ENCODE measurements around the gene DUSP10. TPM values are rescaled to one million over a fixed set of nuclear protein-coding genes. Genes with fewer than 3 reads are reported as not detected.

The DUSP10 gene
- total RNA-seq, 2 experiments from 2014 or later: 10.8 to 12.9 TPM

DNA sequence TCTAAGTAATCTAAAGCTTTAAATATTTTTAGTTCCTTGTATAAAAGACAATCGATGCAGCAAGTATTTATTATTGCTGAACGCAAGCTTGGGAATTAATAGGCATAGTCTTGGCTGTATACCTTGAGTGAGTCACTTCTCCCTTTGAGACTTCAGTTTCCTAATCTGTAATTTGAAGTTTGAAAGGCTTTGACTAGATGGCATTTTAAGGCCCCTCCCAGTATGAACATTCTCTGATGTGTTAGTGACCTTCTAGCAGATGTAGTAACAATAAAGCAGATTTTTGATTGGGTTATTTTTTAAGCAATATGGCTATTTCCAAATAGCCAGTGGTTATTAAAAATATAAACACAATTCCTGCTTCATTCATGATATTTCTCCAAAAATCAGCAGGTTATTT is 58.2 kb downstream of the DUSP10 start:
- H3K4me1 Mint-ChIP-seq (ENCODE audit: low read depth): peaks cover 14% of the 10 kb centered on the region
- no peak overlapping the region for H3K27ac Mint-ChIP-seq
- H3K36me3 Mint-ChIP-seq (ENCODE audit: low read depth): peaks cover 4% of the 10 kb centered on the region
- POLR2A ChIA-PET: no interaction called here
- CTCF ChIA-PET: no interaction called here
- no peak overlapping the region for H3K4me3 Mint-ChIP-seq
- H3K9me3 Mint-ChIP-seq: peaks cover 9% of the 10 kb centered on the region
- H3K27me3 Mint-ChIP-seq: no peaks in the 10 kb centered on the region
- ATAC-seq (no peak), DNase-seq (no peak)
- intact Hi-C loops (cut with micrococcal nuclease): no loop called here
- TF ChIP-seq, protein P1, sequence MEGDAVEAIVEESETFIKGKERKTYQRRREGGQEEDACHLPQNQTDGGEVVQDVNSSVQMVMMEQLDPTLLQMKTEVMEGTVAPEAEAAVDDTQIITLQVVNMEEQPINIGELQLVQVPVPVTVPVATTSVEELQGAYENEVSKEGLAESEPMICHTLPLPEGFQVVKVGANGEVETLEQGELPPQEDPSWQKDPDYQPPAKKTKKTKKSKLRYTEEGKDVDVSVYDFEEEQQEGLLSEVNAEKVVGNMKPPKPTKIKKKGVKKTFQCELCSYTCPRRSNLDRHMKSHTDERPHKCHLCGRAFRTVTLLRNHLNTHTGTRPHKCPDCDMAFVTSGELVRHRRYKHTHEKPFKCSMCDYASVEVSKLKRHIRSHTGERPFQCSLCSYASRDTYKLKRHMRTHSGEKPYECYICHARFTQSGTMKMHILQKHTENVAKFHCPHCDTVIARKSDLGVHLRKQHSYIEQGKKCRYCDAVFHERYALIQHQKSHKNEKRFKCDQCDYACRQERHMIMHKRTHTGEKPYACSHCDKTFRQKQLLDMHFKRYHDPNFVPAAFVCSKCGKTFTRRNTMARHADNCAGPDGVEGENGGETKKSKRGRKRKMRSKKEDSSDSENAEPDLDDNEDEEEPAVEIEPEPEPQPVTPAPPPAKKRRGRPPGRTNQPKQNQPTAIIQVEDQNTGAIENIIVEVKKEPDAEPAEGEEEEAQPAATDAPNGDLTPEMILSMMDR (IDR thresholded peaks at IDR 0.05): no peak

DNA sequence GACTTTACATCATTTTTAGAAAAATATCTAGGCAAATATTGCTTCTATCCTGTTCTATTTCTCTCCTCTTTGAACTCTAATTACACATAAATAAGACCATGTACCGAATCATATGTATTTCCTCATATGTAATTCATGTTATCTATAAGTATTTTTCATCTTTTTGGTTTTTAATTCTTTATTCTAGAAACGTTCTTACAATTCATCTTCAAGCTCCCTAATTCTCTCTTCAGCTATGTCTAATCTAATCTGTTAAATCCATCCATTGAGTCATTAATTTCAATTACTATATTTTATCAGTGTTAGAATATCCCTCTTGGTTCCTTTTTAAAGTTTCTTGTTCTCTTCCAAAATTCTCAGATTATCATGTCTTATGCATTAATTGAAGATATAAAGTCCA is 61.8 kb downstream of the DUSP10 start:
- ChIA-PET POLR2A (no interaction called here), CTCF (no interaction called here)
- Mint-ChIP-seq H3K9me3 (peaks cover 9% of the 10 kb centered on the region), H3K27ac (no peak overlapping the region), H3K27me3 (no peaks in the 10 kb centered on the region), H3K4me1 (ENCODE audit: low read depth) (peaks cover 6% of the 10 kb centered on the region), H3K4me3 (no peak overlapping the region), H3K36me3 (ENCODE audit: low read depth) (peaks cover 4% of the 10 kb centered on the region)
- DNase-seq (no peak), ATAC-seq (no peak)
- intact Hi-C loops (cut with micrococcal nuclease): no loop called here
- TF ChIP-seq, protein P1 (IDR thresholded peaks at IDR 0.05): no peak

DNA sequence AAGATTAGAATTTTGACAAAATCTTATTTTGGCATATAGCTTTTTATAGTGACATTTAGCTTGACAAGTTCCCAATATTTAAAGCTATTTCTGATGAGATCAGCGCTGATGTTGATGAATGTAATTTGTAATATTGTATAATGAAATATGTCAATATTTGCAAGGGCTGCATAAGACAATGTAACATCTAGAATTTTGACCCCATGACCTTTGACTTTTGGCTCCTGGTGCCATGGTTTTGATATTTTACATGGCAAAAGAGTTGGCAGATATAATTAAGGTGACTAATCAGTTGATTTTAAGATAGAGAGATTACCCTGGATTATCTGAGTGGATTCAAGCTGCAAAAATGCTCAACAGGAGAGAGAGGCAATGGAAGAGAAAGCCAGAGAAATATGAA is 63.9 kb downstream of the DUSP10 start:
- DNase-seq: no peak
- no peak for ATAC-seq
- H3K27me3 Mint-ChIP-seq: no peaks in the 10 kb centered on the region
- peaks cover 4% of the 10 kb centered on the region for H3K36me3 Mint-ChIP-seq (ENCODE audit: low read depth)
- ChIA-PET POLR2A (no interaction called here), CTCF (interaction anchor here (1.4 to 1.5 kb wide), 2 partner anchors 43 to 101 kb away, joined by 3 read pairs; no protein-coding TSS in a partner anchor)
- peaks cover 9% of the 10 kb centered on the region for H3K9me3 Mint-ChIP-seq
- TF ChIP-seq, protein P1 (IDR thresholded peaks at IDR 0.05): no peak
- peaks cover 3% of the 10 kb centered on the region for H3K4me1 Mint-ChIP-seq (ENCODE audit: low read depth)
- no peak overlapping the region for H3K4me3 Mint-ChIP-seq
- intact Hi-C loops (cut with micrococcal nuclease): no loop called here
- H3K27ac Mint-ChIP-seq: no peak overlapping the region

DNA sequence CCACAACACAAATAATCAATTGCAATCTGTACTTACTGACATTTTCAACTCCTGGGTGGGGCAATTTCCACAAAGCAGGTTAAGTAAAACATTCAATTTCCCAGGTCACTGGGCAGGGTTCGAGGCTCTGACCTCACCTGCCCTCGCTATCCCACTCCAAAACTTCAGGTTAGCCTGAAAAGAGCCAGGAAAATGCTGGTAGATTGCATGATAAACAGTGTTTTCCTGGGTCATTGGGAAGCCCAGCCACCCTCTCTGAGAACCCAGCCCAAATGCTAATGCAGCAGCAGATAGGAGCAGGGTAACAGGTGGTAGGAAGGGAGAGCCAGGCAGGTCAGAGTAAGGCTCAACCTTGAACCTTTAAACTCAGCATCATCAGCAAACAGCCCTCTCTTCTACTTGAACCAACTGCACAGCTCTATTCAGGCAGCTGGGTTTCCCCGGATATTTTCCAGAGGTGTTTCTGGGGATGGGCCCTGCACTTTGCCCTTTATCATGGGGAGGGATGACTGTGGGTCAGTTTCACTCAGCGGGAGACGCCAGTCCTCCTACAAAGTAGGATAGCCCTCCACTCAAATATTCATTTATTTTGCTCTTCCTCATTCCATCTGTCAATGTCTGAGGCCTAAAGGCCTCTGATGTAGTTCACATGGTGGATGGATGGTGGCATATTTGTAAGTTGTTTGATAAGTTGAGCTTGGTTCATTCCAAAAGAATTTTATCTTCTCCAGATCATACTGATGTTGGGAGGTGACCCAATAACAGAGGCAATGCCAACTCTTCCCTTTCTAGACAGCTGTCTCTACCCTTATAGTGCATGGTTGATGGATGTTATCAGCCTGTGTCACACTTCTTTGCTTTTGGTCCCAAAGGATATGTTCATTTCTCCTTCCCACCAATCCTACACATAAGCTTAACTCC is 65.7 kb downstream of the DUSP10 start:
- DNase-seq: no peak
- Mint-ChIP-seq H3K9me3 (peaks cover 9% of the 10 kb centered on the region), H3K27ac (no peak overlapping the region), H3K36me3 (ENCODE audit: low read depth) (peaks cover 4% of the 10 kb centered on the region), H3K4me3 (no peak overlapping the region), H3K4me1 (ENCODE audit: low read depth) (peaks cover 3% of the 10 kb centered on the region), H3K27me3 (no peaks in the 10 kb centered on the region)
- TF ChIP-seq, protein P1 (IDR thresholded peaks at IDR 0.05): no peak
- ATAC-seq: no peak
- intact Hi-C loops (cut with micrococcal nuclease): no loop called here
- CTCF ChIA-PET: no interaction called here
- POLR2A ChIA-PET: interaction anchor here (0.6 kb wide), 1 partner anchor 124 kb away, joined by 3 read pairs; no protein-coding TSS in a partner anchor

DNA sequence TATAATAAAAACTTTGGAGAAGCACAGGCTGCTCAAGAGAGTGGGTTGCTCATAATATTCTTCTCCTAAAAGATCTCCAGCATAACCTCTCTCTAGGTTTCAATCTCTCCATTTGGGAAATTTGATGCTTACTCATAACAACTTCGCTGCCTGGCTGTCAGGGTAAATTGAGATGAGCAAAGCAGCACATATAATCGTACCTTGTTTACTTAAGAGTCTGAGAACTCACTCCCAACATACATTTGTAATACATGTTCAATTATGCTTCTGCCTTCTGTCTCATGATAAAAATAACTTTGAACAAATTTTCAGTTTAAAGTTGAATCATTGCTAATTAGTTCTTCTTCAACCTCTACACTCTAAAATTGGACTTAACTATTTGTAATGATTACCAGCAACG is 68.9 kb downstream of the DUSP10 start:
- no peak for DNase-seq
- TF ChIP-seq, protein P1 (IDR thresholded peaks at IDR 0.05): no peak
- Mint-ChIP-seq H3K9me3 (no peaks in the 10 kb centered on the region), H3K27ac (no peak overlapping the region), H3K36me3 (ENCODE audit: low read depth) (no peaks in the 10 kb centered on the region), H3K4me3 (no peak overlapping the region), H3K27me3 (no peaks in the 10 kb centered on the region), H3K4me1 (ENCODE audit: low read depth) (no peaks in the 10 kb centered on the region)
- intact Hi-C loops (cut with micrococcal nuclease): no loop called here
- POLR2A ChIA-PET: no interaction called here
- CTCF ChIA-PET: no interaction called here
- ATAC-seq: no peak
